GM18951 (cell line): Measurements from ENCODE around the gene OTUD7B.

ENCODE experiments used
- POLR2A ChIP-seq: IDR thresholded peaks from 4 replicates; pipeline ENCODE4 v1.6.1; 2011; ENCODE audit warnings: mild to moderate bottlenecking; ENCODE audit not compliant: insufficient read length, insufficient read depth; ENCODE audit errors: extremely low read depth
- in situ Hi-C: fragments of 300-500 bp; cut with MboI; formaldehyde crosslinking; loops from one replicate; pipeline ENCODE4 v1.12.0; 2022; ENCODE audit warnings: low sequenced_read_pairs, mixed read lengths, inconsistent platforms; ENCODE audit not compliant: unreplicated experiment

Gene OTUD7B

DNA sequence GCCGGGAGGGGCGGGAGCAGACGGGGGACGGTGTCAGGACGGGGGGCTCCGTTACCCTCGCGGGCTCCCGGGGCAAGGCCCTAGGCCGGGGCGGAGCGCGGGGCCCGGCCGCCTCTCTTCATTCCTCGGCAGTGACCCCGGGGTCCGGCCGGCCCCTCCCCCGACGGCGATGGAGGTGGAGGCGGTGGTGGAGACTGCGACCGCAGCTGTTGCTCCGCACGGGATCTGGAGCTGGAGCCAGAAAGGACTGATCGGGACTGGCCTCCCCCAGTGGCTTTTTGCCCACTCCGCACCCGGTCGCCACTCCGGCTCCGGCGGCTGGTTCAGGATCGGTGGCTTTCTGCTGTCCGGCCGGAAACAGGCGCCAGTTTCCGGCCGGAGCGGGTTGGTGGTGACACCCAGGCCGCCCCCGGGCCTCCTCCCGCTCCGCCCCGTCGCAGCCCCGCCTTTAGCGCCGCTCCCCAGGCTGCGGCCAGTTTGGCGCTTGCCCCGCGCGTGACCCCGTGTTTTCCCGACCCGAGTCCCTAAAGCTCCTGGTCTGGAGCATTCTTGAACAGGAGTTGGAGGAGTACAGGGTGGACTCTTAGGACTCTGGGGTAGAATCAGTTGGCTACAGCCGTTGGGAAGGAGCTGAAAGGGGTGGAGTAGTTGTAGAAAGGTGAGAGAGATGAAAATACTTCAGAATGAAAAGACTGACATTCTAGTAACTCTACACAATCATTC is at the start of gene OTUD7B:
TSS of gene OTUD7B (minus strand) at position 334 of the 723 bp plus-strand sequence. CDS start 33,216 bp downstream, outside the sequence.
- peak; percentile 81 for TF ChIP-seq POLR2A
- in situ Hi-C loops: no loop called here

DNA sequence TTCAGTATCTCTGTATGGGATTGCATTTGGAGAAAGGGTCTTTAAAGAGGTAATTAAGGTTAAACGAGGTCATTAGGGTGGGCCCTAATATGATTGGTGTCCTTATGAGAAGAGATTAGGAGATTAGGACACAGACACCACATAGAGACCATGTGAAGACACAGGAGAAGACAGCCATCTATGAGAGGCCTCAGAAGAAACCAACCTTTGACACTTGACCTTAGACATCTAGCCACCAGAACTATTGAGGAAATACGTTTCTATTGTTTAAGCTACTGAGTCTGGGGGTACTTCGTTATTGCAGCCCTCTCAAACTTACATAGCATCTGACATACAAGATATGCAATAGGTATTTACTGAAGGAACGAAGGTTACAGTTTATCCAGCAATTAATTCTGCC is 49.7 kb upstream of the OTUD7B start:
- in situ Hi-C loops: no loop called here
- no peak for TF ChIP-seq POLR2A

DNA sequence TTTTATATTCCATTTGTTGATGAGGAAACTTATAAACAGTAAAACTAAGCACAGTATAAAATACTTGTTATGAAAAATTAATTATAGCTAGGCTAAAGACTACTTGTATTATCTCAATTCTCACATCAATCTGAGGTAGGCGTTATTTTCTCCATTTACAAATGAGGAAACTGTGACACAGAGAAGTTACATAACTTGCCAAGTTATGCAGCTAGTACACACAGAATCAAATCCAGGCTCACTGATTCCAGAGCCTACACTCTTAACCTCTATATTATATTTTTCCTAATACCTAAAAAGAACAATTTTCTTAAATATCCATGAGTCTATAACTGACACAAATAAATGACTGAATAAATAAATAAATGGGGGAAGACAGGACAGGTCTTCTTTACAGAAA is 45.9 kb upstream of the OTUD7B start:
- TF ChIP-seq POLR2A: no peak
- in situ Hi-C loops: loop anchor here (10.0 kb wide), 1 partner anchor 92 kb away; no protein-coding TSS in a partner anchor

DNA sequence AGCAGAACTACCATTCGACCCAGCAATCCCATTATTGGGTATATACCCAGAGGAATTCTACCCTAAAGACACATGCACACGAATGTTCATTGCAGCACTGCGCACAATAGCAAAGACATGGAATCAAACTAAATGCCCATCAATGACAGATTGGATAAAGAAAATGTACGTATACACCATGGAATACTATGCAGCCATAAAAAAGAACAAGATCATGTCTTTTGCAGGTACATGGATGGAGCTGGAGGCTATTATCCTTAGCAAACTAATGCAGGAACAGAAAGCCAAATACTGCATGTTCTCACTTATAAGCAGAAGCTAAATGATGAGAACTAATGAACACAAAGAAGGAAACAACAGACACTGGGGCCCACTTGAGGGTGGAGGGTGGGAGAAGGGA is 45.0 kb upstream of the OTUD7B start:
- in situ Hi-C loops: loop anchor here (10.0 kb wide), 1 partner anchor 91 kb away; no protein-coding TSS in a partner anchor

DNA sequence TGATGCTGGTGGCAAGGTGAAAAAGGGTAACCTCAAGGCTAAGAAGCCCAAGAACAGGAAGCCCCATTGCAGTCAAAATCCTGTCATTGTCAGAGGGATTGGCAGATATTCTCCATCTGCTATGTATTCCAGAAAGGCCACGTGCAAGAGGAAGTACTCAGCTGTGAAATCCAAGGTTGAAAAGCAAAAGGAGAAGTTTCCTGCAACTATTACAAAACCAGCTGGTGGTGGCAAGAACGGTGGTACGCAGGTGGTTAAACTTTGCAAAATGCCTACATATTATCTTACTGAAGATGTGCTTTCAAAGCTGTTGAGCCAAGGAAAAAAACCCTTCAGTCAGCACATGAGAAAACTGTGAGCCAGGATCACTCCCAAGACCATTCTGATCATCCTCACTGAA is 43.4 kb upstream of the OTUD7B start:
- TF ChIP-seq POLR2A: no peak
- in situ Hi-C loops: loop anchor here (10.0 kb wide), 1 partner anchor 89 kb away; no protein-coding TSS in a partner anchor

DNA sequence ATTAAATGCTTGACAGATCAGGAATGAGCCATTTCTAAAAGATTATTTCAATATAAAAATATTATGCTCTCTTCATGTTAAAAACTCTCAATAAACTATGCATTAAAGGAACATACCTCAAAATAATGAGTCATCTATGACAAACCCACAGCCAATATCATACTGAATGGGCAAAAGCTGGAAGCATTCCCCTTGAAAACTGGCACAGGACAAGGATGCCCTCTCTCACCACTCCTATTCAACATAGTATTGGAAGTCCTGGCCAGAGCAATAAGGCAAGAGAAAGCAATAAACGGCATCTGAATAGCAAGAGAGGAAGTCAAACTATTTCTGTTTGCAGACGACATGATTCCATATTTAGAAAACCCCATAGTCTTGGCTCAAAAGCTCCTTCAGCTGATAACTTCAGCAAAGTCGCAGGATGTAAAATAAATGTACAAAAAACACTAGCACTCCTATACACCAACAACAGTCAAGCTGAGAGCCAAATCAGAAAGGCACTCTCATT is 41.4 kb upstream of the OTUD7B start:
- in situ Hi-C loops: loop anchor here (10.0 kb wide), 1 partner anchor 87 kb away; no protein-coding TSS in a partner anchor

DNA sequence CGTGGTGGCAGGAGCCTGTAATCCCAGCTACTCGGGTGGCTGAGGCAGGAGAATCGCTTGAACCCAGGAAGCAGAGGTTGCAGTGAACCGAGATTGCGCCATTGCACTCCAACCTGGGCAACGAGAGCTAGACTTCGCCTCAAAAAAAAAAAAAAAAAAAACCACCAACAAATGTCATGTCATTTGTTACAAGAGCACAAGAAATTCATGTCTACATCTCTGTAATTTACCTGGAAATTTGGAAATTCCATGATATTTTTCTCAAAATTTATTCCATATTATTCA is 40.5 kb upstream of the OTUD7B start:
- no peak for TF ChIP-seq POLR2A
- in situ Hi-C loops: loop anchor here (10.0 kb wide), 1 partner anchor 86 kb away; no protein-coding TSS in a partner anchor

DNA sequence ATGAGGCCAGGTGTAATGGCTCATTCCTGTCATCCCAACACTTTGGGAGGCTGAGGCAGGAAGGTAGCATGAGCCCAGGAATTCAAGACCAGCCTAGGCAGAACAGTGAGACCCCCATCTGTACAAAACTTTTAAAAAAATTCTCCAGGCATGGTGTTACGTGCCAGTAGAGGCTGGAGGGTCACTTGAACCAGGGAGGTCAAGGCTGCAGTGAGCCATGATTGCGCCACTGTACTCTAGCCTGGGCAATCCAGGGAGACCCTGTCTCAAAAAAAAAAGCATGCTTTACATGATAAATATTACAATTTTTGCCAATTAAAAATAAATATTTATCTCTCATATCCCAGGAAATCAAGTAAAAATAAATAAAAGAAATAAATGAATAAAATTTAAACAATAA is 39.4 kb upstream of the OTUD7B start:
- in situ Hi-C loops: loop anchor here (10.0 kb wide), 1 partner anchor 85 kb away; no protein-coding TSS in a partner anchor
- no peak for TF ChIP-seq POLR2A

DNA sequence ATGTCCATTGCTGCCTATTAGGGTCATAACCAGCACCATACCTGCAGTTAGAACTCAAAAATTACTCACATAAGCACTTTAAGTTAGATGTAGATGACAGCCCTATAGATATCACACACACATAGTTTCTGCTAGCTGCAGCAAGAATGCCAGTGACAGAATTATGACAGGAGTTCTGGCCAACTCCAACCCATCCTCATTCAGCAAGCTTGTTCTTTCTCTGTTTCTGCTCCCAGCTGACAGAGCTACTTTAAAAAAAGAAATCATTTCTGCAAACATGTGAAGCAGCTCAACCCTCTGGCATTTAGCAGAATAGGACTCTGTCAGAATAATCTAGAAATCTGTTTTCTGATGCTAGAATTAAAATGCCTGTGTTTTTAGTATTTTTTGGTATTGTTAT is 23.8 kb upstream of the OTUD7B start:
- TF ChIP-seq POLR2A: no peak
- in situ Hi-C loops: no loop called here

DNA sequence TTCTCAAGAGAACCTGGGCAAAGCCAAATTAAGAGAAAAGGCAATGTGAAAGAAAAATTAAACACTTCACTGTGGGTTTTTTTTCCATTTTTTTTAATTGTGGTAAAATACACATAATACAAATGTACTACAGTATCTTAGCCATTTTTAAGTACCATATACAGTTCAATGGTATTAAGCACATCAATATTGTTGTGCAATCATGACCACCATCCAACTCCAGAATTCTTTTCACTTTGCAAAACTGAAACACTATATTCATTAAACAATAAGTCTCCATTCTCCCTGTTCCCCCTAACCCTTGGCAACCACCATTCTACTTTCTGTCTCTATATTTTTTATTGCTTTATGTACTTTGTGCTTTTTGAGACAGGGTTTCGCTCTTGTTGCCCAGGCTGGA is 17.8 kb upstream of the OTUD7B start:
- TF ChIP-seq POLR2A: no peak
- in situ Hi-C loops: no loop called here

DNA sequence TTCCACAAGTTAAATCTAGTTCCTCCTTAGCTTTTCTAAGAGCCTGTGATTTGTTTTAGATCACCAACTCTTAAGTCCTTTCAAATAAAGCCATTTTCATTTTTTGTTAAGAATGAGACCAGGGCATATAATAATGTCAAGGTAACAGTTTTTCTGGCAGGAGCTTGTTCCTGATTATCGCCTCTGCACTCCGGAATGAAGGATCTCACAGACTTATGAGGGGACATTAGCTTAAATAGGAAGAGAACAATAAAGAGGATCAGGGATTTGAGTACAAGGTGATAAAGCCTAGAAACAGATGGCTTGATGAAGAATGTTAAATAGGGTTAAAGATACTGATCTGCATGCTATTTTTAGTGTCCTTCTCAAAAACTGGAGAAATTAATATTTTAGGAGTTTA is 13.6 kb upstream of the OTUD7B start:
- in situ Hi-C loops: no loop called here
- no peak for TF ChIP-seq POLR2A

DNA sequence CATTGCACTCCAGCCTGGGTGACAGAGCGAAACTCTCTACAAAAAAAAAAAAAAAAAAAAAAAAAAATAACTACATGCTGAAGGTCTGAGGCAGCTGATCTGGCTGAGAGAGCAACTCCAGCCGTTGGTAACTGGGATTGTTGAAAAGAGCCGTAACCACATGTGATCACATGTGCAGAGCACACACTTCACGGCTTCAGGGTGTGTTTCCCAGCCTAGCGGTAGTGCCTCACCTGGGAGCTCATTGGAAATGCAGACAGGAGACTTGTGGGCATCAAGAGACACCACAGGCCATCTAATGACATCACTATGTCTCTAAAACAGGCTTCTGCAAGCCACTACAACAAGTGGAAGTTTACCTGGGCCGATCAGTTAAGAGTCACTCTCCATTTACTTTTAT is 11.8 kb upstream of the OTUD7B start:
- TF ChIP-seq POLR2A: no peak
- in situ Hi-C loops: no loop called here

DNA sequence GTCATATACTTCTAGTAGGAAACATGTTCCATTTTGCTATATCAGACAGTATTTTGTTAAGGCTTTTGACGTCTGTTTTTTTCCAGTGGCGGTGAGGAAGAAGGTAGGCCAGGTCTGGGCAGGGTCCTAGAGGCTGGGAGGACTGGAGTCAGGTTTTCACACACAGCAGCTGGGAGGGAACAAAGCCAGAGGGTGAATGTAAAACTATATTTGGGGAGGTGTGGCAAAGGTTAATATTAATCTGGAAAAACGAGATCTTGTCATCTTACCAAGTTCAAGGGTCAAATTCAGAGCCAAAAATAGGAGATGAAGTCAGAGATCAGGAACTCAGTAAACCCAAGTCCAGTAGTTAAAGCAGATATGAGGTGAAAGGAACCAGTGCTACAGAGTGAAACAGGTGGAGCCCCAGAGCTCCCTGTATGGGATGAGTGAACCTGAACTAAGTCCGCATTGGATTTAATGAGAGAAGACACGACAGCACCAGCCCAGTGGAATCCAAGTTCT is 10.7 kb upstream of the OTUD7B start:
- in situ Hi-C loops: no loop called here
- no peak for TF ChIP-seq POLR2A

DNA sequence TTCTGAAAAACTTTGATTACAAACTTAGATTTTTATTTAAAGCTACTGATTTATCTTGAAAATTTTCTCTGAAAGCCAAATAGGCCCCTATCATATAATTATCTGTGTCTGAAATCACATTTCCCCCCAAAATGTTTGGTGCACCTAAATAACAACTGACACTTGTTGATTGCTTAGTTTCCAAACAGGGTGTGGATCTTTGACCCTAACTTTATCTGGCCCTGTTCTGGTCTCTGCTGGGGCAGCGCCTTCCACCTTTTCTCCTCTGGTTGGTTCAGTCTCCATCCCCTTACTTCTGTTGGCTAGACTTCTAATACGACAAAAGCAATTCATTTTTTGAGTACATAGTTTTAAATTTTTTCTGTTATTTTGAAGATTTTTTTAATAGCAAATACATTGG is 10.2 kb upstream of the OTUD7B start:
- in situ Hi-C loops: no loop called here
- TF ChIP-seq POLR2A: no peak

DNA sequence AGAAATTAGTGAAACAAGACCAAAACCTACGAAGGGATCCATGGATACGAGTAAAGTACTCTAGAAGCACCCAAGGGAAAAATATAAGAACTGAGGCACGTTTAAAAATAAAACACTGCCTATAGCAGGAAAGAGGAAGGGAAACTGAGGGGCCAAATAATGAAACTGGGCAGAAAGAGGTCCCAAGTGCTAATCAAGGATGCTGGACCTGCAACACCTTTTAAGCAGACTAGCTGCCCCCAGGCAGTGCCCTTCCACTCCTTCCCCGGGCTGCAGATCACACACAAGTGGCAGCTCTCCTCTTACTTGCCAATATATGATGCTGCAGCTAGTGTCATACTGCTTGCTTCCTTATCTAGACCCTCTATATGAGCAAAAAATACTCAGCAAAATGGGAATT is 7.6 kb upstream of the OTUD7B start:
- no peak for TF ChIP-seq POLR2A
- in situ Hi-C loops: no loop called here

DNA sequence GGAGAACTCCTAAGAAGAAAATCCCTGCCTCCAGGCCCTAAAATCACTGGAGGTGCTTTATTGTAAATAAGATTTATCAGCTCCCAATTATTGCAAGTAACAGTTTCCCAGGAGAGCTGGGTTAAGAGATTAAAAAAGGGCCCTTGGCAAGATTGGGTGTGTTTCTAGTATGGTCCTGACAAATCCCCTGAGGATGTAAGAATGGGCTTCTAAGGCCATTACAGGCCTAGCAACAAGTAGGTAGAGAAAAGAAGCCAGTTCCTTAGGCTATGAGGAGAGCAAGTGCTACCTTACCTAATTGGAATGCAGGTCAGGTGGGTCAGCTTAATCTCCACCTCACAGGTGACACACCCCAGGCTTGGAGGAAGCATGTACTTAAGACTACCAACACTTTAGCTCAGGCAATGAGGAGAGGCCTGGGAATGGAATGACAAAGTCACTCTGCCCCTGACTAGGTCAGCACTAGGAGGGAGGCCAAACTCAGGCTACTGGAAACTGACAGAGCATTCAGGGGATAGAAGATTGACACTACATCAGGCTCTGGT is 6.8 kb upstream of the OTUD7B start:
- no peak for TF ChIP-seq POLR2A
- in situ Hi-C loops: no loop called here
